Cerebellar cortex (tissue), 1 donor: ENCODE data around the gene CXCL12.

Source experiments
- DNase-seq: peaks from one replicate; pipeline ENCODE4 v3.0.0-alpha.2; 2015; ENCODE audit warnings: low spot score

Gene CXCL12

GRCh38 chr10:44399659-44400451 lies 15.0 kb upstream of the CXCL12 start:
- DNase-seq = no peak

- no peak for DNase-seq
Observed at GRCh38 chr10:44398747-44399658, 14.1 kb upstream of the CXCL12 start.

- DNase-seq = no peak
Observed at GRCh38 chr10:44398271-44398670, 13.4 kb upstream of the CXCL12 start.

GRCh38 chr10:44397476-44398225 lies 12.8 kb upstream of the CXCL12 start:
- DNase-seq = no peak

GRCh38 chr10:44396671-44397191 lies 11.8 kb upstream of the CXCL12 start:
- no peak for DNase-seq

- peak; percentile 37 for DNase-seq
Observed at GRCh38 chr10:44395902-44396670, 11.2 kb upstream of the CXCL12 start.

GRCh38 chr10:44395396-44395795 lies 10.5 kb upstream of the CXCL12 start:
- peak; percentile 69 for DNase-seq

GRCh38 chr10:44394696-44395381 lies 9.9 kb upstream of the CXCL12 start:
- DNase-seq = no peak

- DNase-seq = no peak
Observed at GRCh38 chr10:44393834-44394547, 9.1 kb upstream of the CXCL12 start.

GRCh38 chr10:44393051-44393630 lies 8.2 kb upstream of the CXCL12 start:
- DNase-seq = no peak

- no peak for DNase-seq
Observed at GRCh38 chr10:44392420-44392819, 7.5 kb upstream of the CXCL12 start.

GRCh38 chr10:44391981-44392380 lies 7.1 kb upstream of the CXCL12 start:
- no peak for DNase-seq

- no peak for DNase-seq
Observed at GRCh38 chr10:44390585-44391072, 5.7 kb upstream of the CXCL12 start.

- DNase-seq = no peak
Observed at GRCh38 chr10:44389556-44389955, 4.7 kb upstream of the CXCL12 start.

GRCh38 chr10:44389150-44389549 lies 4.3 kb upstream of the CXCL12 start:
- no peak for DNase-seq

- DNase-seq = no peak
Observed at GRCh38 chr10:44388641-44389040, 3.7 kb upstream of the CXCL12 start.

GRCh38 chr10:44387853-44388251 lies 3.0 kb upstream of the CXCL12 start:
- DNase-seq = no peak

GRCh38 chr10:44386546-44387052 lies 1.7 kb upstream of the CXCL12 start:
- peak; percentile 36 for DNase-seq
